Measurements from ENCODE around the gene CDH15.

Gene CDH15

DNA sequence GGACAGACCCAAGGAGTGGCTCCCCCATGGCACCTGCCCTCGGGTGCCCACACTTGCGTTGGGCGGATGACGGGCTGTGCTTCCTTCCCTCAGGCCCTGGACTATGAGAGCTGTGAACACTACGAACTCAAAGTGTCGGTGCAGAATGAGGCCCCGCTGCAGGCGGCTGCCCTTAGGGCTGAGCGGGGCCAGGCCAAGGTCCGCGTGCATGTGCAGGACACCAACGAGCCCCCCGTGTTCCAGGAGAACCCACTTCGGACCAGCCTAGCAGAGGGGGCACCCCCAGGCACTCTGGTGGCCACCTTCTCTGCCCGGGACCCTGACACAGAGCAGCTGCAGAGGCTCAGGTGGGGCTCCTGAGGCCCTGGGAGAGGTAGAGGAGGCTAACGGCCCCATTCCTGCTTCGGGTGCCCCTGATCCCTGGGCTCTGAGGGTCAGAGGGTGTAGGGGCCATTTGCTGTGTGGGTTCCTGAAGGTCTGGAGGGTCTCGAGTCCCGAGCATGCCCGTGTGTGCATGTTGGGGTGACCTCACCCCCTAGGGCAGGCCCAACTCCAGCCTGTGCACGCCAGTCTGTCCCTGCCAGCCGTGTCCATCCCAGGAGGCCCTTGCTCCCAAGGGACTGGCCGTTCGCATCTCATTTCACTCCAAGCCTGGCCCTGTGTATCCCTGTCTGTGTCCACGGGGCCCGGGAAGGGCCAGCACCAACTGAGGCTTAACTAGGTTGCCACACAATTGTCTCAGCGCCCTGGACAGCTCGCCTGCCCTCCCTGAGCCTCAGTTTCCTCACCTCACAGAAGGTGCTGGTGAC is 18.8 kb downstream of the CDH15 start:
- no peak for DNase-seq

DNA sequence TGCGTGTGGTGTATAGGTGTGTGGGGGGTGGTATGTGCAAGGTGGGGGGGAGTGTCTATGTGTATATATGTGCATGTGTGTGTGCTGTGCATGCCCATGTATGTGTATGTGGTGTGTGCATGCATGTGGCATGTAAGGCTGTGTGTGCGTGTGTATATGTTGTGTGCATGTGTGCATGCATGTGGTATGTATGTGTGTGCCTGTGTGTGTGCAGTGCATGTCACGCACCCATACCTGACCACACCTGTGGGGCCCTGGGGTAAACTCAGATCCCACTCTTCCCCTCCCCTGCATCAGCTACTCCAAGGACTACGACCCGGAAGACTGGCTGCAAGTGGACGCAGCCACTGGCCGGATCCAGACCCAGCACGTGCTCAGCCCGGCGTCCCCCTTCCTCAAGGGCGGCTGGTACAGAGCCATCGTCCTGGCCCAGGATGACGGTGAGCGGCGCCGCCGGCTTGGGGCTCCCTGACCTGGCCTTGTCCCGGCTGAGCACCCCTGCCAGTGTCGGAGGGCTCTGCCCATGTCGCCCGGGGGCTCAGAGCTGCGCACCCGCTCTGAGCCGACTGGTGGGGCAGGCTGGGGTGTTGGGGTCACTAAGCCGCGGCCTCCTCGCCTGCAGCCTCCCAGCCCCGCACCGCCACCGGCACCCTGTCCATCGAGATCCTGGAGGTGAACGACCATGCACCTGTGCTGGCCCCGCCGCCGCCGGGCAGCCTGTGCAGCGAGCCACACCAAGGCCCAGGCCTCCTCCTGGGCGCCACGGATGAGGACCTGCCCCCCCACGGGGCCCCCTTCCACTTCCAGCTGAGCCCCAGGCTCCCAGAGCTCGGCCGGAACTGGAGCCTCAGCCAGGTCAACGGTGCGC is 19.7 kb downstream of the CDH15 start:
- no peak for DNase-seq

DNA sequence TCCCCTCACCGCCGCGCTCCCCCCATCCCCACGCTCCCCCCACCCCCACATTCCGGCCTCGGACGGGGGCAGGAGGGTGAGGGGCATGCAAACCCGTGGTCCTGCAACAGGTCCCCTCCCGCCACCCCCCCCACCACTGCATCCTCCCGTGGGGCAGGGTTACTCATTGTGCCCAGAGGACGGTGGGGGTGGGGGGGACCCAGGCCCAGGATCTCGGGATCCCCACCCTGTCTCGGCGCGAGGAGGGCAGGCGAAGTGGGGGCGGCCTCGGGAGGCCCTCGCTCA is 20.3 kb downstream of the CDH15 start:
- DNase-seq: no peak

DNA sequence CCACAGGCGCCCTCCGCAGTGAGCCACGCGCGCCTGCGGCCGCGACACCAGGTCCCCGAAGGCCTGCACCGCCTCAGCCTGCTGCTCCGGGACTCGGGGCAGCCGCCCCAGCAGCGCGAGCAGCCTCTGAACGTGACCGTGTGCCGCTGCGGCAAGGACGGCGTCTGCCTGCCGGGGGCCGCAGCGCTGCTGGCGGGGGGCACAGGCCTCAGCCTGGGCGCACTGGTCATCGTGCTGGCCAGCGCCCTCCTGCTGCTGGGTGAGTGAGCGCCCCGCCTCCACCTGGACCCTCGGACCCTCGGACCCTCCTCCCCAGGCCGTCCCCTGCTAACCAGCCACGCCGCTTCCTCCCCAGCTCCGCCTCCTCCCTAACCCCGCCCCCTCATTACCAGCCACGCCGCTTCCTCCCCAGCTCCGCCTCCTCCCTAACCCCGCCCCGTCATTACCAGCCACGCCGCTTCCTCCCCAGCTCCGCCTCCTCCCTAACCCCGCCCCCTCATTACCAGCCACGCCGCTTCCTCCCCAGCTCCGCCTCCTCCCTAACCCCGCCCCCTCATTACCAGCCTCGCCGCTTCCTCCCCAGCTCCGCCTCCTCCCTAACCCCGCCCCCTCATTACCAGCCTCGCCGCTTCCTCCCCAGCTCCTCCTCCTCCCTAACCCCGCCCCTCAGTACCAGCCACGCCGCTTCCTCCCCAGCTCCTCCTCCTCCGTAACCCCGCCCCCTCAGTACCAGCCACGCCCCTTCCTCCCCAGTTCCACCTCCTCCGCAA is 20.8 kb downstream of the CDH15 start:
- DNase-seq: peak; percentile 82

DNA sequence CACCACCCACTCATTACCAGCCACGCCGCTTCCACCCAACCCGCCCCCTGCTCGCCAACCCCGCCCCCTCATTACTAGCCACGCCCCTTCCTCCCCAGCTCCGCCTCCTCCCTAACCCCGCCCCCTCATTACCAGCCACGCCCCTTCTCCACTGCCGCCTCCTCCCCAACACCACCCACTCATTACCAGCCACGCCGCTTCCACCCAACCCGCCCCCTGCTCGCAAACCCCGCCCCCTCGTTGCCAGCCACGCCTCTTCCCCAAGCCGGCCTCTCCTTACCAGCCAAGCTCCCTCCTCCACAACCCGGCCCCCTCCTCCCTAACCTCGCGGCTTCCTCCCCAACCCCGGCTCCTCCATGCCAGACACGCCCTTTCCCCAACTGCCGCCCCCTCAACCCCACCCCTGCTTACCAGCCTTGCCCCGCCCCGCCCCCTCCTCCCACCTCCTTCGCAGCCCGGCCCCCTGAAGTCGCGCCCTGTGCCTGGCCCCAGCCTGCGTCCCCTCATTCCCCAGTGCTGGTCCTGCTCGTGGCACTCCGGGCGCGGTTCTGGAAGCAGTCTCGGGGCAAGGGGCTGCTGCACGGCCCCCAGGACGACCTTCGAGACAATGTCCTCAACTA is 21.5 kb downstream of the CDH15 start:
- peak; percentile 51 for DNase-seq

DNA sequence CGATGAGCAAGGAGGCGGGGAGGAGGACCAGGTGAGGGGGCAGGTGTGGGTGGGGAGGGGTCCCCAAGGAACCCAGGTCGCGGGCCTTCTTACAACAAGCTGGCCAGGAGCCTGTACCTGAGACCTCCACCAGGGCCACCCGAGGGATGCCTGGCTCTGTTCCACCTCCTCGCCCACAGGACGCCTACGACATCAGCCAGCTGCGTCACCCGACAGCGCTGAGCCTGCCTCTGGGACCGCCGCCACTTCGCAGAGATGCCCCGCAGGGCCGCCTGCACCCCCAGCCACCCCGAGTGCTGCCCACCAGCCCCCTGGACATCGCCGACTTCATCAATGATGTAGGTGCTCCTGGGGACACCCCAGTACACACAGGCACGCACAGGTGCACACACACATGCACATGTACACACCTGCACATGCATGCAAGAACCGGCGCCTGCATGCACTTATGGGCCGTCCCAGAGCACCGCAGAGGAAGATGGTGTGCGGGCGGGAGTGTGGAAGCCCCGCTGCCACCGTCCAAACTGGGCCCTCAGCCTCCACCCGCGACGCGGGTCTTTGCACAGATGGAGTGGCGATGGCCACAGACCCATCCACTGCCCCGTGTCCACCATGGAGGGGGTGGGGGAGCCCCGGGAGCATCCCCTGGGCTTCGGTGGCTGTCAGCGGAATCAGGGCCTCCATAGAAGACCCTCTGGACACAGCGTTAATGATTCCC is 22.2 kb downstream of the CDH15 start:
- DNase-seq: no peak

DNA sequence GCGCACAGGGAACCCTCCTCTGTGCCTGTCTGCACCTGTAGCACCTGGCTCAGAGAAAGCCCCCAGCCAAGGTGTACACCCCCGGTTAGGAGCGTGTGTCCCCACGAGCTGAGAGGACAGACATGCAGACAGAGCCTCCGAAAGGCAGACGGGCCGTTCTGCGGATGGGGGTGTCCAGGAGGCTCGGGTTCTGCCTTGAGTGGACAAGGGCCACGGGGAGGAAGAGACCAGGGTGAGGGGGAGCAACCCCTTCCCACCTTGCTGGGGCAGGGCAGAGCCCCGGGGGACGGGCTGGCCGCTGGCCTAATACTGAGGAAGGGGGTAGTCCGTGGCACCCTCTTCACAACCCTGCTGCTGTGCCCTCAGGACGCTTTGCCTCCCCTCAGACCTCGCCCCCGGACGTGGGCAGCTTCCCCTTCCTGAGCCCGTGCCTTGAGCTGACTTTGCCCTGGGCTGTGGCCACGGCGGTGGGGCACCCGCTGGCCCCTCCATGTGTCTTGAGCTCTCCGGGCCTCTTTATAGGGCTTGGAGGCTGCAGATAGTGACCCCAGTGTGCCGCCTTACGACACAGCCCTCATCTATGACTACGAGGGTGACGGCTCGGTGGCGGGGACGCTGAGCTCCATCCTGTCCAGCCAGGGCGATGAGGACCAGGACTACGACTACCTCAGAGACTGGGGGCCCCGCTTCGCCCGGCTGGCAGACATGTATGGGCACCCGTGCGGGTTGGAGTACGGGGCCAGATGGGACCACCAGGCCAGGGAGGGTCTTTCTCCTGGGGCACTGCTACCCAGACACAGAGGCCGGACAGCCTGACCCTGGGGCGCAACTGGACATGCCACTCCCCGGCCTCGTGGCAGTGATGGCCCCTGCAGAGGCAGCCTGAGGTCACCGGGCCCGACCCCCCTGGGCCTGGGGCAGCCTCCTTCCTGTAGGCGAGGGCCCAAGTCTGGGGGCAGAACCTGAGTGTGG is 23.1 kb downstream of the CDH15 start:
- no peak for DNase-seq

DNA sequence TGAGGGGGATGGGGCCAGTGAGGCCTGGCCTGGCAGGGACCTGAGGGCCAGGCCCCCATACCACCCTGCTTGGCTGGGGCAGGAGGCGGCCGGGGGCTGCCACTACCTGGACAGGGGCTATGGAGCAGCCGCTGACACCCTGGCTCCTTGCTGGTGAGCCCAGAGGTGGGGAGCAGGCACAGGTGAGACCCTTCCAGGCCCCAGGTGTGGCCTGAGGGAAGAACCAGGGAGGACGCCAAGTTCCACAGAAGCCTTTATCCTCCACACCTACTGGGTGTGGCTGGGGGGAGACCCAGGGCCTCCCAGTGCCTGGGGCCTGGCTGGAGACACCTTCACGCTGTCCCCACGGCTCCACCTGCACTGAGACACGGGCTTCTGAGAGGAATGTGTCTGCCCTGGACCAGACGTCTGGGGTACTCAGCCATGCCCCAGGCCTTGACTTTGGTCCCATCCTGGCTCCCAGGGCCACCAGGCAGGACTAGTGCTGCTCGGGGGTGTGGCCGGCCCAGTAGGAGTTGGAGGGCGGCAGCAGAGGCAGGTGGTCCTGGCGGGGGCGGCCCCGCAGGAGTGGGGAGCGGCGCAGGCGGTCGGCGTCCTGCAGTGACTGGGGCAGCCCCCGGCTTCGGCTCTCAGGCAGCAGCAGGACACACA is 24.1 kb downstream of the CDH15 start:
- DNase-seq: no peak

DNA sequence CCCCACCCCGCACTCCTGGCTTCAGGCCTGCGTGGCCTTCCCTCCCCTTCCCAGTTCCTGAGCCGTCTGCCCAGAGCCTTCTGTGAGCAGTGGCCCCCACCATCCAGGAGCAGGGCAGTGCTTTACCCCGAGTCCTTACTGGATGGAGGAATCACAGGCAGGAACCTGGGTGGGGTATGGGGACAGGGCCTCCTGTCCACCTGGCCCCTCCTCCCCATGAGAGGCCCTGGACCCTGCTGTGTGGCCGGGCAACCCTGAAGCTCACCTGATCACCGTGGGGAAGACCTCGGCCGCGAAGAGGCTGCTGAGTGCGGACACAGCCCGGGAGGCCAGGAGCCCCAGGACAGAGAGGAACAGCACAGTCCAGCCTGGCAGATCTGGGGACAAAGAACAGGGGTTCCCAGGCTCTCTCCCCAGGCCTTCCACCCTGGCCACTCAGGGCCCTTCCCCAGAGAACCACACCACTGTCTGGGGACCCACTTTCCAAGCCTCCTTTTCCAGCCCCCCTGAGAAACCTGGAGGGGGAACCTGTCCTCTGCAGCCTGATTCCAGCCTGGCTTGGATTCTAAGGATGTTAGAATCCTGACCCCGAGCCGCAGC is 25.6 kb downstream of the CDH15 start:
- no peak for DNase-seq

DNA sequence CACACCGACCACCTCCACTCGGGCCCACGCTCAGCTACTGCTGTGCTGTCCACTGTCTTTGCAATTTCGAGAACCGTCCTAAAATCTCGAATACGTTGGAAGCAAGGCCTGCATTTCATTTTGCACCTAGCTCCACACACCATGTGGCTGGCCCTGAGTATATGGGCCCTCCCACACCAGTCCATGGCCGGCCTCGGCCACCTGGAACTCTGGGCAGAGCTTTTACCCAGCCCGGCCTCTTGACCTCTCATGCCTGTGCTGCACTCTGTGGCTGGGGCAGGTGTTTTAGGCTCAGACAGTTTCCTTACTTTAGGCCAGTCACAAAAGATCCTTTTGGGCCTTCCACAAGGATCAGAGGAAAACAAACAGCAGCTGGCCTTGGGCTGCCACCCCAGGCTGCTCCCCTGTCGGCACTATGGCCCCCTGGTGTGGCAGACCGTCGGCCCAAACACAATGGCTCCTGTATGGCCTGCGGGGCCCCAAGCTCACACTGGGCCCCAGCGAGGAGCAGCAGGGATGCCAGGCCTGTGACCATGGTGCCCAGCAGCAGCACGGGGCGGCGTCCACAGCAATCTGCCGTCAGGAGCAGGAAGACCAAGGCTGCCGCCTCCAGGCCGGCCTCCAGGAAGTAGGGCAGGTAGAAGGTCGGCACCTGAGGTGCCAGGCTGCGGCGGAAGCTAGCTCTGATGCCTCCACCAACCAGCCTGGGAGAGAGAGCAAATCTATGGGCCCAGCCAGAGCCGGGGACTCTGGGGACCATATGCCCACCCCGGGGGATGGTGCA is 26.3 kb downstream of the CDH15 start:
- DNase-seq: no peak

DNA sequence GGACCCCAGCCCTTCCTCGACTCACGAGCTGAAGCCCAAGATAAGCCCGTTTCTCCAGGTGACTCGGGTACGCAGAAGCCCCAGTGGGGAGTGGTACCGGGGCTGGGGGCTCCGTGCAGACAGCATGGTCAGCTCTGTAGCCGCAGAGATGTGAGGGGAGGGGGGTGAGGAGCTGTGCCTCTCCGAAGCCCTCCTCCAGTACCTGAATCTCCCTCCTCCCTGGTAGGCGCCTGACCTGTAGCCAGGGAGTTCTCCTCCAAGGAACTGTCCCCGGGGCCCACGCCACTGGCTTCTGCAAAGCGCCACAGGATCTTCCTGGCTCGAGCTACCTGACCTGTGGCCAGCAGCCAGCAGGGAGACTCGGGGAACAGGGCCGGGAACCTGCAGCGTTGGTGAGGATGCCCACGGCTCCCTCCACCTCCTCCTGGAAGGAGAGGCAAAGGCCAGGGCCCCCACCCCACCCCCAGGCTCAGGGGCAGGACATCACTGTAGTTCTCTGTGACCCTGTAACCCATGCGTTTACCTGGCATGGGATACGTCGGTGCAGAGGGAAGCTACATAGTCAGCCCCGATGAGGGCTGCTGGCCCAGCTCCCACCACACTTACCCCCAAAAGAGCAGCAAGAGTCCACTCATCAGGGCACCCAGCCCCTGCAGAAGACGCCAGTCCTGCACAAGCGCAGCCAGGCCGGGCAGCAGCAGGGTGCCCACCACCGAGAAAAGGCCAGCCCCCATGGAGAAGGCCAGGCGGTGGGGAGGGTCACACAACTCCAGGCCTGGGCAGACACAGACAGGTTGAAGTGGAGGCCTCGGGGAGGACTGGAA is 27.1 kb downstream of the CDH15 start:
- no peak for DNase-seq

DNA sequence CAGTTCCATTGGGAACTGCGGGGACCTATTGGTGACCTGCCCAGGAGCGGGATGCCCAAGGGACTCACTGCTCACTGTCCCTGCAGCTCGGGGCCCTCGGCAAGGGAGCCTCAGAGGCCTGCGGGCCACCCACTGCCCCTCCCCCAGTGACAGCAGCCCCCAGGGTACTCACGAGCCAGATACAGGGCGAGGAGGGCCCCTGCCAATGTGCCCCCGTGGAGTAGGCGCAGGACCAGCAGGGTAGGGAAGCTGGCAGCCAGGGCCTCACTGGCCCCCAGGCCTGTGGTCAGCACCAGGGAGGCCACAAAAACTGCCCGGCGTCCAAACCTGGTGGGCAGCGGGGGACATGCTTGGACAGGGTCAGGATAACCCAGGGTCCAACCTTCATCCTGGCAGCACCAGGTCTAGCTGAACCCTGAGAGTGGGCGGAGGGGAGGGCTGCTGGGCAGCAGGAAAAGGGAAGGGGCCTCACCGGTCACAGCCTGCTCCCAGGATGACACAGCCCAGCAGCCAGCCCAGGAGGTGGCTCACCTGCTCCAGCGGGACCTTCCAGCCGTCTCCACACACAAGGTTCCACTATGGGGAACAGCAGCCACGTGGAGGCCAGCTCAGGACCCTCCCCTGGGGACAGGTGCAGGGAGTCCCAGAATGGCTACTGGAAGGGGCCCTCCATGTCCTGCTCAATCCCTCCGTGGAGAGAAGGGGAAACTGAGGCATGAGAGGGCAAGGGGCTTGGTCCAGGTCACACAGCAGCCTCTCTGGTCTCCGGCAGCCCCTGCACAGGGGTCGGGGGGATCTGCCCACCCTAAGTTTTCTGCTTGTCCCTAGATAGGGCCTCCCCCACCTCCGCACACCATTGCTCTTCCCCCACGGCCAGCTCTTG is 27.9 kb downstream of the CDH15 start:
- DNase-seq: no peak

DNA sequence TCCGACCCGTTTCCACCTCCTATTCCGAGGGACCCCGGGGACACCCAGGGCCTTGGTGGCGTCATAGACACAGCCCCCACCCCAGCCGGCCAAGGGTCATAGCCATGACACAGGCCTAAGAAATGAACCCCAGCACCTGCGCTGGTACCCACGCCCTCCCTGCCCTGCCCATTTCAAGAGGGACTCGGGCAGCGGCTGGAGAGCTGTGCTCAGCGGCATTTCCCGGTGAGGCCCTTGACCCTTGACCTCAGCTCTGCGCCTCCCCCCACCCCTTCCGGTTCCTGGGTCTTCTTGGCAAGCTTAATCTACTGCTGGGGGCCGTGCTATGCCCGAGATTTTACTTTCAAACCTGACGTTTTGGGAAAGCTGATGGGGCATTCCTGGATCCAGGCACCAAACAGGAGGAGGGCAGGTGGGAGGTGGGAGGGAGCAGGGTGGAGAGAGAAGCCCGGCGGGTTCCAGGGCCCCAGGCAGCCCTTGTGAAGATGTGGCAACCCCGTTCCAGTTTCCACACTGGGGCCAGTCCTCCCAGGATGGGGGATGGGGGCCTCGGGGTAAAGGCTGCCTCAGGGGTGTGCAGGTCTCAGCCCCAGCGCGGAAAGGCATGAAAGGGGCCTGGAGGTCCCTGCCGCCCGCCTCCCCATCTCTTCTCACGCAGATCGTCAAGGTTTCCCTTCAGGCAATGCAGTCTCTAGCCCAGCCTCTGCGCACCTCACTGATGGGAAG is 28.7 kb downstream of the CDH15 start, which contains the start of gene SLC22A31:
Gene SLC22A31 (minus strand): TSS at position 414 of the 726 bp plus-strand sequence. CDS start 36 bp downstream, at position 378.
- no peak for DNase-seq

DNA sequence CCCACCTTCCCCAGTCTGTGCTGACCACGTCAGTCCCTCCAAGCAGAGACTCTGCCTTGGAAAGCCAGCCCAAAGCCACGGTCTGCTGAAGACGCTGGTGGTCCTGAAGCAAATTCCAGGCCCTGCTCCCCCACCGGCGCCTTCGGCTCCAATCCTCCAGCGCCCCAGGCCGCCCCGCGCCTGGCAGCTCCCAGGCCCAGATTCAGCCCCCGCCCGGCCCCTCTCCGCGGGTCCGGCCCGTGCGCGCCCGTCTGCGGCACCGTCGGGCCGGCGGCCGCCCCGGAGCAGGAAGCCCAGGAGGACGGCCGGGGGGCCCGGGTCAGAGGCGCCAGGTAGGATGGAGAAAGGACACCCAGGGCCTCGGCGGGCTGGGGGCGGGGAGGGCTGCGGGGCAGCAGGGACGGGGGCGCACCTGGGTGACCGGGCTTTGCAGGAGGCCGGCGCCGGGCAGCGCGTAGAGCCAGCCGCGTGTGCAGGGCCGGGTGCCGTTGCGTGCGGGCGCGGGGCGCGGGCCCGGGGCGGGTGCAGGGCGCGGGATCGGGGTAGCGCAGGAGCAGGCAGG is 29.4 kb downstream of the CDH15 start:
- no peak for DNase-seq

DNA sequence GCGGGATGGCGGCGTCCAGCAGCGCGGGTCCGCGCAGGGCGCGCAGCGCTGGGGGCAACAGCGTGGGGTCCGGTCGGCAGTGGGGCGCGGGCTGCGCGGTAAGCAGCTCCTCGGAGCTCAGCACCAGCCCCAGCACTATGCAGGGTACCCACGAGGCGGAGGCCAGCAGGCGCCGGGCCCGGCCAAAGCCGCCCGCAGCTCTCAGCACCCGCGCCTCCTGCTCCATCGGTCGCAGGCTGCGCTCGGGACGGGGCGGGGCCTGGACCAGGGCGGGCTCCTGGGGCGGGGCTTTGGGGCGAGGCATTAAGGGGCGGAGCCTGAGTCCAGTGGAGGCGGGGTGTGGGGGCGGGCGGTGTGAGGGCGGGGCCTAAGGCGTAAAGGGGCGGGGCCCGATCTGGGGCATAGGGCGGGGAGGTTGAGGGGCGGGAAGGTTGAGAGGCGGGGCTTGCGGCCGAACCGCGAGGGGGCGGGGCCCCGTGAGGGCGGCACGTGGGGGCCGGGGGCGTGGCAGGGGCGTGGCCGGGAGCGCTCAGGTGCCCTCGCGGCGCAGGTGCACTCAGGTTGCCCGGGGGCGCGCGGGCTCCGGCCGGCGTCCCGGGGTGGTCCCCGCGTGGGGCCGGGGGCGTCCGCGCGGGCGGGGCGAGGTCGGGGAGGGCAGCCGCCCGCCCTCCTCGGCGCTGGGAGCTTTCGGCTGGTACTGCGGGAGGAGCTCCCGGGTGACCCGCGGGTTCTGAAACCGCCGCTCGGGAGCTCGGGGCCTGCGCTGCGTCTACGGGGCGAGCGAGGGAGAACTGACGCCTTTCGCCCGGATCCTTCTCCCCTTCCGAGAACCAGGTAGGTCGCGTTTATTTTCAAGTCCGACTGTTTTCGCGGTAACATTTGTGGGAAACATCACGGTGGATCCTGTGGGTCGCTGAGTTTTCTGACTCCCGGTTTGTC is 30.2 kb downstream of the CDH15 start:
- peak; percentile 12 for DNase-seq
